NB4 (cell line): Measurements from ENCODE around the gene EIF4G2.
"Not testable (repeated sequence)": the region's sequence is repeated elsewhere in the genome, so short reads cannot be mapped to it uniquely, and the experiment has no call there.

ENCODE experiments used
- DNase-seq: peaks from one replicate; pipeline ENCODE4 v3.0.0; 2010; ENCODE audit warnings: low read depth
- H3K4me3 ChIP-seq: one replicate; pipeline ENCODE4 v1.5.1; 2011; ENCODE audit warnings: mild to moderate bottlenecking, low read depth, low read length, moderate library complexity
- CTCF ChIP-seq: IDR thresholded peaks from one replicate; pipeline ENCODE4 v1.5.1; 2012; ENCODE audit warnings: low read depth, low read length
- MAX ChIP-seq: IDR thresholded peaks from 2 replicates; pipeline ENCODE4 v1.6.1; 2011; ENCODE audit warnings: low read depth, low read length
- MYC ChIP-seq: IDR thresholded peaks from 2 replicates; pipeline ENCODE4 v1.6.1; 2011; ENCODE audit warnings: low read depth, low read length
- POLR2A ChIP-seq: IDR thresholded peaks from 2 replicates; pipeline ENCODE4 v1.6.1; 2011; ENCODE audit warnings: mild to moderate bottlenecking; ENCODE audit not compliant: insufficient read length; ENCODE audit errors: extremely low read depth

Gene EIF4G2

DNA sequence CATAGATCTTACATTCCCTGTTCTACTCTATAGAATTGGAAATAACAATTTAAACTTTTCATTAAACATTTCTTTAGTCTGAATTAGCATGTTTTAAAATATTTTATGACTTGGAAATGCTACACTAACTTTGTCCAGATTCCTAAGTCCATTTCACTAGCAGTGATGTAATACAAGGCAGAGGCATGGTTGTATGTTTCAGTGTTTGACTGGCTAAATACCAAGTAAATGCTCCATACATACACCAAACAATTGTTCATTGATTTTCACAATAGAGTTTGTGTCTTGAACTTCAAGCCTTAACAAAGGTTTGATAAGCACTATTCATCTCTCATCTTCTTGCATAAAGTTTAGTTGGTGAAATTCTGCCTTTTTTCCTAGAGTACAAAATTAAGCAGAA is 35.6 kb upstream of the EIF4G2 start:
- DNase-seq = no peak
- TF ChIP-seq MAX = no peak
- no peak for TF ChIP-seq MYC
- TF ChIP-seq CTCF = no peak
- TF ChIP-seq POLR2A = no peak
- no peak overlapping the region for H3K4me3 ChIP-seq

GRCh38 chr11:10838881-10839280 is 30.2 kb upstream of the EIF4G2 start:
- no peak for TF ChIP-seq MYC
- DNase-seq = no peak

DNA sequence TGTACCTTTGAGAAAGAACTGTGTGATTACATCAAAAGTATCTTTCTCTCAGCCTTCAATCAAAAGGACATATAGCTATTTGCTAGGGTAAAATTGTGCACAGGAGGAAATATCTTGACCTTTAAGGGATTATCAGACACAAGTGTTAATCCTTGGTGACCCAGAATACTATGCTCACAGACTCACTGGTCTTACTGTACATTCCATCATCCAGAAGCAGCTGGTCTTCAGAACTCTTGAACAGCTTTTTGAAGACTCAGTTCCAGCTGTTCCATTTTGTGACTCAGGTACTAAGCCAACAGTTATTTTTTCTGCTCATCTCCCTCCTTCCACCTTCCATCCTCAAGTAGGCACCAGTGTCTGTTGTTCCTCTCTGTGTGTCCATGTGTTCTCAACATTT is 29.4 kb upstream of the EIF4G2 start:
- TF ChIP-seq POLR2A = no peak
- H3K4me3 ChIP-seq = no peak overlapping the region
- DNase-seq = no peak

More at GRCh38 chr11:10838881-10839280, 30.2 kb upstream of the EIF4G2 start:
- no peak overlapping the region for H3K4me3 ChIP-seq

- not testable (repeated sequence) for H3K4me3 ChIP-seq, DNase-seq
Observed at GRCh38 chr11:10836884-10837283, 28.2 kb upstream of the EIF4G2 start.

DNA sequence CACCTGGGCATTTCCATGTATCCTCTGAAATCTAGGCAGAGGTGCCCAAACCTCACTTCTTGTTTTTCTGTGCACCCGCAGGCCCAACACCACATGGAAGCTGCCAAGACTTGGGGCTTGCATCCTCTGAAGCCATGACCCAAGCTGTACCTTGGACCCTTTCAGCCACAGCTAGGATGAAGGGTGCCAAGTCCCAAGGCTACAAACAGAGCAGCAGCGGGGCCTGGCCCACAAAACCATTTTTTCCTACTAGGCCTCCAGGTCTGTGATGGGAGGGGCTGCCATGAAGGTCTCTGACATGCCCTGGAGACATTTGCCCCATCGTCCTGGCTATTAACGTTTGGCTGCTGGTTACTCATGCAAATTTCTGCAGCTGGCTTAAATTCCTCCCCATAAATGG is 20.4 kb upstream of the EIF4G2 start:
- DNase-seq = no peak
- no peak for TF ChIP-seq MYC
- TF ChIP-seq CTCF = no peak
- TF ChIP-seq MAX = no peak
- no peak for TF ChIP-seq POLR2A
- H3K4me3 ChIP-seq = no peak overlapping the region

DNA sequence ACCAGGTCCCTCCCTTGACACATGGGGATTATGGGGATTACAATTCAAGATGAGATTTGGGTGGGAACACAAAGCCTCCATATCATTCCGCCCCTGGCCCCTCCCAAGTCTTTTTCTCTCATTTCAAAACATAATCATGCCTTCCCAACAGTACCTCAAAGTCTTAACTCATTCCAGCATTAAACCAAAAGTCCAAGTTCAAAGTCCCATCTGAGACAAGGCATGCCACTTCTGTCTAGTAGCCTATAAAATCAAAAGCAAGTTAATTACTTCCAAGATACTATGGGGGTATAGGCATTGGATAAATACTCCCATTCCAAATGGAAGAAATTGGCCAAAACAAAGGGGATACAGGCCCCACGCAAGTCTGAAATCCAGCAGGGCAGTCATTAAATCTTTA is 19.7 kb upstream of the EIF4G2 start:
- TF ChIP-seq MYC = no peak
- no peak for TF ChIP-seq CTCF
- TF ChIP-seq POLR2A = no peak
- TF ChIP-seq MAX = no peak
- DNase-seq = no peak
- no peak overlapping the region for H3K4me3 ChIP-seq

- DNase-seq = peak; percentile 48
- H3K4me3 ChIP-seq = no peak overlapping the region
- no peak for TF ChIP-seq MAX
- TF ChIP-seq CTCF = no peak
- TF ChIP-seq MYC = no peak
Observed at GRCh38 chr11:10824888-10825287, 16.2 kb upstream of the EIF4G2 start.

- TF ChIP-seq POLR2A = no peak
- no peak for TF ChIP-seq CTCF
- TF ChIP-seq MYC = no peak
- TF ChIP-seq MAX = no peak
- no peak for DNase-seq
- no peak overlapping the region for H3K4me3 ChIP-seq
Observed at GRCh38 chr11:10823152-10823579, 14.4 kb upstream of the EIF4G2 start.

GRCh38 chr11:10822491-10822890 is 13.8 kb upstream of the EIF4G2 start:
- not testable (repeated sequence) for H3K4me3 ChIP-seq, DNase-seq
